Fibroblast of lung (primary cell): ENCODE data around the gene MMADHC.

Experiments used
- EZH2 ChIP-seq: IDR thresholded peaks from 2 replicates; pipeline ENCODE4 v1.5.1; 2012; ENCODE audit warnings: low read length, control low read depth, mild to moderate bottlenecking; ENCODE audit errors: missing control alignments
- TF ChIP-seq, protein P1 (sequence below), 2 donors: IDR thresholded peaks in 1 of 2; conservative IDR thresholded peaks in 1 of 2; 1 replicate in 1 of 2; 2 replicates in 1 of 2; pipeline ENCODE4 v1.5.1; 2011 to 2012; ENCODE audit warnings: low read length in 2 of 2, control low read depth in 1 of 2, inconsistent platforms in 1 of 2, low read depth in 1 of 2, mild to moderate bottlenecking in 1 of 2

DNA sequence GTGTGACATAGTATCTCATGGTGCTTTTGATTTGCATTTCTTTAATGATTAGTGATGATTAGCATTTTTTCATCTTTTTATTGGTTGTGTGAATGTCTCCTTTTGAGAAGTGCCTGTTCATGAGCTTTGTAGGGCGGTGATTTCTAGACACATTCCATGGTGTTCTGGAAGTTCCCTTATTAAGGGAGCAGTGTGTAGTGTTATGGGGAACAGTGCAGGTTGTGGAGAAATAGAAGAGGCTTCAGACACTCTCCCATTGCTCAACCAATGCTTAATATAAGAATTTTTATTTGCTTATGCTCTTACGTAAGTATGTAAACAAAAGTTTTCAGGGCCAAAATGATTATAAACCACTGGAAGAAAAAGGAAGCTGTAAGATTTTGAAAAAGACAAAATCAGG is 34.7 kb downstream of the MMADHC start:
- TF ChIP-seq, protein P1, sequence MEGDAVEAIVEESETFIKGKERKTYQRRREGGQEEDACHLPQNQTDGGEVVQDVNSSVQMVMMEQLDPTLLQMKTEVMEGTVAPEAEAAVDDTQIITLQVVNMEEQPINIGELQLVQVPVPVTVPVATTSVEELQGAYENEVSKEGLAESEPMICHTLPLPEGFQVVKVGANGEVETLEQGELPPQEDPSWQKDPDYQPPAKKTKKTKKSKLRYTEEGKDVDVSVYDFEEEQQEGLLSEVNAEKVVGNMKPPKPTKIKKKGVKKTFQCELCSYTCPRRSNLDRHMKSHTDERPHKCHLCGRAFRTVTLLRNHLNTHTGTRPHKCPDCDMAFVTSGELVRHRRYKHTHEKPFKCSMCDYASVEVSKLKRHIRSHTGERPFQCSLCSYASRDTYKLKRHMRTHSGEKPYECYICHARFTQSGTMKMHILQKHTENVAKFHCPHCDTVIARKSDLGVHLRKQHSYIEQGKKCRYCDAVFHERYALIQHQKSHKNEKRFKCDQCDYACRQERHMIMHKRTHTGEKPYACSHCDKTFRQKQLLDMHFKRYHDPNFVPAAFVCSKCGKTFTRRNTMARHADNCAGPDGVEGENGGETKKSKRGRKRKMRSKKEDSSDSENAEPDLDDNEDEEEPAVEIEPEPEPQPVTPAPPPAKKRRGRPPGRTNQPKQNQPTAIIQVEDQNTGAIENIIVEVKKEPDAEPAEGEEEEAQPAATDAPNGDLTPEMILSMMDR (conservative IDR thresholded peaks at IDR 0.05 in 1 of 2, IDR thresholded peaks at IDR 0.05 in 1 of 2; ENCODE audit: low read depth in 1 of 2, low read length in 2 of 2), result no peak
- TF ChIP-seq EZH2, result no peak
